ENCODE results near the gene DCBLD1.

Gene DCBLD1

DNA sequence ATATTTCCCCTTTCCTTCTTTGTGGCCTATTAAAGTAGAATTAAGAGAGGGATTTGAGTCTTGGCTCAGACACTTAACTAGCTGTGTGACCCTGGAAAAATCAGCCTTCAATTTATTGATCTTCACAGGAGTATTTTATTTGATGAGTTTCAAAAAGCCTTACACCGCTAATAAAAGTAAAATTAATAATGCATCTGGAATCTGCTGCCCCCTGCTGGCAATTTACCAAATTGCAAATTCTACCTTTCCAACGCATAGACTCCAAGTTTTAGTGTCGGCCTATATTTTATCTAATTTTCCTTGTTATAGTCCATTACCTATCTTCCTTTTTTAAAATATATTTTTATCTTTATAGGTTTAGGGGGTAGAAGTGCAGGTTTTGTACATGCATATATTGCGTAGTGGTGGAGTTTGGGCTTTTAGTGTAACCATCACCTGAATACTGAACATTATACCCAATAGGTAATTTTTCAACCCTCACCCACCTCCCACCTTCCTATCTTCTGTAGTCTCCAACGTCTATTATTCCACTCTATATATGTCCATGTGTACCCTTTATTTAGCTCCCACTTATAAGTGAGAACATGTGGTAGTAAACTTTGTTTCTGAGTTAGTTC lies 73.5 kb downstream of the DCBLD1 start:
- DNase-seq (ENCODE audit: low read depth in 2 of 2), result peak; percentile 11 to 34

DNA sequence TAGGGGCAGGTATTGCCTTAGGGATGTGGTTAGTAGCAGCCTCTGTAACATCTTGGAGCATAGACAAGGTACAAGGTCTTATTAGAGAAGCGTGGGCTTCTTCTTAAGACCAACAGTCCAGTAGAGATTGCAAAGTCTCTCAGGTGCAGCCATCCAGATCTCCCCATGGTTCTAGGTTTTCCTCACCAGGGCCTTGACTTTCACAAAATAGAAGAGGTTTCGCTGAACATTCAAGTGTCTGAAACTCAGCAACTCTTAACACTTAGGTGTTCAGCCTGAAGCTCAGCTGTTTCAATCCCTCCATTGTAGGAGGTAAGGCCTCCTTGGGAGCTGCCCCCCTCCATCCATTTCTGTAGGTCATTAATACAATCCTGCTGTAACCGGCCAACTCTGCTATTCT lies 75.5 kb downstream of the DCBLD1 start:
- no peak for DNase-seq (ENCODE audit: low read depth in 2 of 2)

DNA sequence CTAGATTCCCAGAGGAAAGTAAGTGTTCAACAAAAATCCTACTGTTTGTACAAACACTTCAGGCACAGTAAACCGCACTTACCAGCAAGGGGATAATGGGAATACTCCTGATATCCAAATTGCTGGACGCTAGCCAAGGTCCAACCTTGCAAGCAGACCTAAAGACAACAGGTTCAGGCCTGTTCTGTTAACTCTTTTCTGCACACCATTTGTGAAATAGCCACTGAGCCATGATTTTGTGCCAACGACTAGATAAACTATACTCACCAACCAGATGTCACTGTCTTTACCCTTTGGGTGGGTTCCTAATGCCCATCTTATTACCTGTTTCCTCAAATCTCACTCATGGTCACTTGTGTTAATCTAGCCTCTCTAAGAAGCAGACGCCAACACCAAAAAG lies 76.3 kb downstream of the DCBLD1 start:
- DNase-seq (ENCODE audit: low read depth in 2 of 2), result no peak

DNA sequence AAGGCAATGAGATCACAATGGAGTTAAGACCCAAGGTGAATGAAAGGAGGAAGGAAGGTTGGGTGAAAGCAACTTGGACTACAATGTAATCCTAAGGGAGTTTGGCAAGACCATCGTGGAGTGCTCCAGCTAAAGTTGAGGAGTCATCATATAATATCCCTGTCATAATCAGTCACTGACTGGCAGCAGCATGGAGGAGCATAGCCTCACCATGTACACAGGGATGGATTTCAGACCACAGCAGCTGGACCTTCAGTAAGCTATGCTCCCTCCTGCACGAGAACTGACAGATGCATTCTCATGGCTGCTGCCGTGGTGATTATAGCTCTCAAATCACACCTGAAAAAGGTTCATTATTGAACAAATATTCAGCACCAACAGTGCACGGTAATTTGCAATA lies 76.8 kb downstream of the DCBLD1 start:
- DNase-seq (ENCODE audit: low read depth in 2 of 2), result no peak

- no peak for DNase-seq (ENCODE audit: low read depth in 2 of 2)
Measured at GRCh38 chr6:117561128-117561527, 78.7 kb downstream of the DCBLD1 start.

DNA sequence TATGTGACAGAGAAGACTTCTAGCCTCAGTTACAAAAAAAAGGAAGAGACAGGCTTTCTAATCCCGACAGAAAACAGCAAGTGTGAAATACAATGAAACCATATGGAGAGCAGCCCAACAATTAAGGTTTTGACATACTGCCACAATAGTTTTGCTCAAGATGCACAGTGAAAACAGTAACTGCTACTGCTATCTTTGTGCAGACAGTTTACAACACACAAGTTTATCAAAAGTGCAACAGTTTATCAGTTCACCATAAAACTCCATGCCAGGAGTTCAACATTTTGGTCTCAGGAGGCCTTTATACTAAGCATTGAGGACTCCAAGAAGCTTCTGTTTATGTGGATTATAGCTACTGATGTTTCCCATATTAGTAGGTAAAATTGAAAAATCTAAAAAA lies 82.2 kb downstream of the DCBLD1 start:
- no peak for DNase-seq (ENCODE audit: low read depth in 2 of 2)

- no peak for DNase-seq (ENCODE audit: low read depth in 2 of 2)
Measured at GRCh38 chr6:117568247-117568646, 85.8 kb downstream of the DCBLD1 start.

- DNase-seq (ENCODE audit: low read depth in 2 of 2), result no peak
Measured at GRCh38 chr6:117568831-117569410, 86.4 kb downstream of the DCBLD1 start.

GRCh38 chr6:117573006-117573680 lies 90.7 kb downstream of the DCBLD1 start:
- no peak for DNase-seq (ENCODE audit: low read depth in 2 of 2)

DNA sequence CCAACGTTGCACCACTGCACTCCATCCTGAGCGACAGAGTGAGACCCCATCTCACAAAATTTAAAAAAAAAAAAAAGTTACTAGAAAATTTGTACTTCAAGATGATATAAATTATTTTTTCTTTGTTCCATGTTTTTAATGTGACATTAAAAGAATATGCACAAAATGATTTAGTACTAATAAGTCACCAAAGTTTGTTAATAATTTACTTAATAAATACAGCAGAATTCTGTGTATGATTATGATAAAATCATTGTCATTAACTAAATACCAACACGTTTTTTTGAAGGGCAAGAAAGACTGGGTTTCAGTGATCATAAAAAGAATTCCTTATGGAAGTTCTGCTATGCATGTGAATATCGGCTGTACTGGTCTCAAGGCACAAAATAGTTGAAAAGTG lies 91.7 kb downstream of the DCBLD1 start:
- DNase-seq (ENCODE audit: low read depth in 2 of 2), result no peak

GRCh38 chr6:117585647-117586046 lies 103.2 kb downstream of the DCBLD1 start:
- no peak for DNase-seq (ENCODE audit: low read depth in 2 of 2)

DNA sequence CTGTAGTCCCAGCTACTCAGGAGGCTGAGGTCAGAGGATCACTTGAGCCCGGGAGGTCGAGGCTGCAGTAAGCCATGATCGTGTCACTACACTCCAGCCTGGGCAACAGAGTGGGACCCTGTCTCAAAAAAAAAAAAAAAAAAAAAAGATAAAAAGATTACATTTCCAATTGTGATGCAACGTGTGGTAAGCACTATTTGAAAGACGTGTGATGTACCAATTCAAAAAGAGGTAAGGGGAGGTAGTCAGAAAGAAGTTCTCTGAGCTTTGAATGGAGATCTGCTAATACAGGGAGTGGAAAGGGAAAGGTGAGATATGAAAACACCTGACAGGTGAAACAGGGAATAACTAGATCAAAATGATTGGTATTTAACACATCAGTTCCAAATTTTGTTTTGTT lies 108.0 kb downstream of the DCBLD1 start:
- DNase-seq (ENCODE audit: low read depth in 2 of 2), result no peak

GRCh38 chr6:117591405-117591804 lies 108.9 kb downstream of the DCBLD1 start:
- no peak for DNase-seq (ENCODE audit: low read depth in 2 of 2)

GRCh38 chr6:117592983-117593759 lies 110.7 kb downstream of the DCBLD1 start:
- DNase-seq (ENCODE audit: low read depth in 2 of 2), result no peak

- no peak for DNase-seq (ENCODE audit: low read depth in 2 of 2)
Measured at GRCh38 chr6:117595099-117595923, 112.8 kb downstream of the DCBLD1 start.

GRCh38 chr6:117597755-117598154 lies 115.3 kb downstream of the DCBLD1 start:
- no peak for DNase-seq (ENCODE audit: low read depth in 2 of 2)

All from stimulated activated CD8-positive, alpha-beta memory T cell treated with anti-CD3 and anti-CD28 coated beads, Interleukin-7, amount 100 ng/mL, for 1 hour (primary cell).